Fibroblast of mammary gland (primary cell): ENCODE data around the gene FSCN2.

Source experiments
- DNase-seq: peaks from one replicate; pipeline ENCODE4 v3.0.0-alpha.2; 2010; ENCODE audit warnings: low read depth
- H3K4me3 ChIP-seq: 2 replicates; pipeline ENCODE4 v1.5.1; 2011; ENCODE audit warnings: low read depth, mild to moderate bottlenecking, low read length, moderate library complexity; ENCODE audit not compliant: control insufficient read depth
- TF ChIP-seq, protein P1 (sequence below): conservative IDR thresholded peaks from 2 replicates; pipeline ENCODE4 v1.5.1; 2011; ENCODE audit warnings: low read depth, low read length, inconsistent platforms; ENCODE audit not compliant: control insufficient read depth, insufficient read depth

Gene FSCN2

GRCh38 chr17:81523402-81524038, 4.7 kb upstream of the FSCN2 start:
- H3K4me3 ChIP-seq: no peak overlapping the region
- no peak for DNase-seq
- TF ChIP-seq, protein P1, sequence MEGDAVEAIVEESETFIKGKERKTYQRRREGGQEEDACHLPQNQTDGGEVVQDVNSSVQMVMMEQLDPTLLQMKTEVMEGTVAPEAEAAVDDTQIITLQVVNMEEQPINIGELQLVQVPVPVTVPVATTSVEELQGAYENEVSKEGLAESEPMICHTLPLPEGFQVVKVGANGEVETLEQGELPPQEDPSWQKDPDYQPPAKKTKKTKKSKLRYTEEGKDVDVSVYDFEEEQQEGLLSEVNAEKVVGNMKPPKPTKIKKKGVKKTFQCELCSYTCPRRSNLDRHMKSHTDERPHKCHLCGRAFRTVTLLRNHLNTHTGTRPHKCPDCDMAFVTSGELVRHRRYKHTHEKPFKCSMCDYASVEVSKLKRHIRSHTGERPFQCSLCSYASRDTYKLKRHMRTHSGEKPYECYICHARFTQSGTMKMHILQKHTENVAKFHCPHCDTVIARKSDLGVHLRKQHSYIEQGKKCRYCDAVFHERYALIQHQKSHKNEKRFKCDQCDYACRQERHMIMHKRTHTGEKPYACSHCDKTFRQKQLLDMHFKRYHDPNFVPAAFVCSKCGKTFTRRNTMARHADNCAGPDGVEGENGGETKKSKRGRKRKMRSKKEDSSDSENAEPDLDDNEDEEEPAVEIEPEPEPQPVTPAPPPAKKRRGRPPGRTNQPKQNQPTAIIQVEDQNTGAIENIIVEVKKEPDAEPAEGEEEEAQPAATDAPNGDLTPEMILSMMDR: no peak

DNA sequence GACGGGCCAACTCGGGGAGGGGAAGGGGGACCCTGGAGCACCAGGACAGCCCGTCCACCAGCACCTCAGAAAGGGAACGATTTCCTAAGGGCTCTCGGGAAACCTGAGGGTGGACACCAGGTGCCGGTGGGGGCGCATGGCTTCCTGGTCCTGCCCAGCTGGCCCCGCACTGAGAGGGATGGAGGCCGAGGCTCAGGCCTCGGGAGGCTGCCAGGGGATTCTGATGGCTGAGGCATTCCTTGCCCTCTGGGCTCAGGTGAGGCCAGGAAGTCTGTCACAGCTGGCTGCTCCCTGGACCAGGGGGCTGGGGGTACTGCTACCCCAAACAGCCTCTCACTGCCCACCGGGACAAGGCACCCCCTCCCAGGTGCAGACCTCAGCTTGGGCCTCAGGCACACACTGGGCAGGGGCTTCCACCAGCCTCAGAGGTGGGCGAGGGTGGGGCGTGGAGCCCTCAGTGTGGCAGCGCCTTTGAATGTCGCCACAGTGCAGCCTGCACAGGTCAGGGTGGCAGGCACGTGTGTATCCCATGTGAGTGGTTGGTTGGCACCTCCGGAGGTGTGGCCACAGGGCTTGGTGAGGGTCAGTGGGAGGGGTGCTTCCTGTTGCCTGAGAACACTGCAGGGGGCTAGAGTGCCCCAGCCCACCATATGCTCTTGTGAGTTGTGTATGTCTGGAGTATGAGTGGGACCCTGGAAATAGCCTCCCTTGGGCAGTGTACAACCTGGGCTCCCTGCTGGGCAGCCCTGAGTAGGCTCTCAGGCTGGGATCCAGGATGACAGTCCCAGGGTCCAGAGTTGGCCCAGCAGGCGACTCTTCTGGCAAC, 3.9 kb upstream of the FSCN2 start:
- no peak overlapping the region for H3K4me3 ChIP-seq
- TF ChIP-seq, protein P1: no peak

GRCh38 chr17:81524865-81525159, 3.4 kb upstream of the FSCN2 start:
- DNase-seq: no peak
- H3K4me3 ChIP-seq: no peak overlapping the region
- TF ChIP-seq, protein P1: no peak

More for the DNA sequence above, 3.9 kb upstream of the FSCN2 start:
- DNase-seq: no peak

- TF ChIP-seq, protein P1: no peak
- no peak for DNase-seq
- no peak overlapping the region for H3K4me3 ChIP-seq
Measured at GRCh38 chr17:81526662-81527571, 1.3 kb upstream of the FSCN2 start.

DNA sequence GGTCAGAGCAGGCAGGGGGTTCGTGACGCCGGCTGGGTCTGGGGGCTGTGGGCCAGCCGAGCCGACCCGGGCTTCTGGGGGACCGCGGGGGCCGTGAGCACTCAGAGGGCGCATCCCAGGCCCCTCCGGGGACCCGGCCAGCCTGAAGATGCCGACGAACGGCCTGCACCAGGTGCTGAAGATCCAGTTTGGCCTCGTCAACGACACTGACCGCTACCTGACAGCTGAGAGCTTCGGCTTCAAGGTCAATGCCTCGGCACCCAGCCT, 140 bp downstream of the FSCN2 start:
- no peak overlapping the region for H3K4me3 ChIP-seq
- TF ChIP-seq, protein P1: no peak
- no peak for DNase-seq

- DNase-seq: no peak
- H3K4me3 ChIP-seq: no peak overlapping the region
- TF ChIP-seq, protein P1: no peak
Measured at GRCh38 chr17:81528651-81529436, 667 bp downstream of the FSCN2 start.
